IgD-negative memory B cell (primary cell): ENCODE results near the gene TBX1. TPM values are rescaled to one million over a fixed set of nuclear protein-coding genes. Genes with fewer than 3 reads are reported as not detected.

ENCODE experiments used
- H3K27ac Mint-ChIP-seq, 3 donors: one replicate each; pipeline ENCODE4 v1.8.0; 2020 to 2022; ENCODE audit warnings: mild to moderate bottlenecking in 3 of 3, mixed read lengths in 3 of 3, moderate library complexity in 1 of 3
- H3K27me3 Mint-ChIP-seq: one replicate; pipeline ENCODE4 v1.8.0; 2021; ENCODE audit warnings: mixed read lengths
- H3K36me3 Mint-ChIP-seq: one replicate; pipeline ENCODE4 v1.8.0; 2020; ENCODE audit warnings: mild to moderate bottlenecking, mixed read lengths
- H3K4me1 Mint-ChIP-seq, 3 donors: one replicate each; pipeline ENCODE4 v1.8.0; 2020 to 2022; ENCODE audit warnings: mixed read lengths in 3 of 3, mild to moderate bottlenecking in 1 of 3
- H3K4me3 Mint-ChIP-seq, 4 donors: one replicate each; pipeline ENCODE4 v1.8.0; 2020 to 2022; ENCODE audit warnings: mild to moderate bottlenecking in 4 of 4, mixed read lengths in 4 of 4, moderate library complexity in 3 of 4
- H3K9me3 Mint-ChIP-seq, 3 donors: one replicate each; pipeline ENCODE4 v1.8.0; 2020 to 2021; ENCODE audit warnings: mixed read lengths in 3 of 3, mild to moderate bottlenecking in 1 of 3
- polyA plus RNA-seq: library from polyadenylated mRNA; unstranded; fragments of 300-500 nt; fragmentation: Illumina TruSeq; gene quantifications from one replicate; pipeline ENCODE4 v1.2.3, GENCODE V29; 2021

Gene TBX1
- polyA plus RNA-seq, 1 donor from 2014 or later, result not detected

GRCh38 chr22:19740586-19740985 lies 20.0 kb upstream of the TBX1 start:
- H3K27me3 Mint-ChIP-seq, result no peaks in the 10 kb centered on the region
- H3K9me3 Mint-ChIP-seq, result no peaks in the 10 kb centered on the region
- H3K27ac Mint-ChIP-seq, result no peak overlapping the region
- H3K36me3 Mint-ChIP-seq, result no peaks in the 10 kb centered on the region
- no peak overlapping the region for H3K4me3 Mint-ChIP-seq
- H3K4me1 Mint-ChIP-seq, result no peaks in the 10 kb centered on the region

GRCh38 chr22:19741053-19741452 lies 19.5 kb upstream of the TBX1 start:
- H3K36me3 Mint-ChIP-seq, result no peaks in the 10 kb centered on the region
- no peaks in the 10 kb centered on the region for H3K9me3 Mint-ChIP-seq
- H3K4me3 Mint-ChIP-seq, result no peak overlapping the region
- H3K27ac Mint-ChIP-seq, result no peak overlapping the region
- H3K27me3 Mint-ChIP-seq, result no peaks in the 10 kb centered on the region
- no peaks in the 10 kb centered on the region for H3K4me1 Mint-ChIP-seq

GRCh38 chr22:19742160-19743066 lies 18.2 kb upstream of the TBX1 start:
- no peaks in the 10 kb centered on the region for H3K36me3 Mint-ChIP-seq
- H3K4me1 Mint-ChIP-seq, result no peaks in the 10 kb centered on the region
- no peaks in the 10 kb centered on the region for H3K9me3 Mint-ChIP-seq
- no peak overlapping the region for H3K27ac Mint-ChIP-seq
- H3K4me3 Mint-ChIP-seq, result no peak overlapping the region
- H3K27me3 Mint-ChIP-seq, result no peaks in the 10 kb centered on the region

GRCh38 chr22:19743081-19743480 lies 17.5 kb upstream of the TBX1 start:
- no peak overlapping the region for H3K4me3 Mint-ChIP-seq
- no peak overlapping the region for H3K27ac Mint-ChIP-seq
- H3K4me1 Mint-ChIP-seq, result no peaks in the 10 kb centered on the region
- no peaks in the 10 kb centered on the region for H3K27me3 Mint-ChIP-seq
- no peaks in the 10 kb centered on the region for H3K36me3 Mint-ChIP-seq
- H3K9me3 Mint-ChIP-seq, result no peaks in the 10 kb centered on the region

GRCh38 chr22:19743651-19744050 lies 16.9 kb upstream of the TBX1 start:
- no peaks in the 10 kb centered on the region for H3K9me3 Mint-ChIP-seq
- no peak overlapping the region for H3K27ac Mint-ChIP-seq
- H3K27me3 Mint-ChIP-seq, result no peaks in the 10 kb centered on the region
- H3K4me3 Mint-ChIP-seq, result no peak overlapping the region
- no peaks in the 10 kb centered on the region for H3K36me3 Mint-ChIP-seq
- H3K4me1 Mint-ChIP-seq, result no peaks in the 10 kb centered on the region

- Mint-ChIP-seq H3K27me3 (peaks cover 3% of the 10 kb centered on the region), H3K4me3 (no peak overlapping the region), H3K9me3 (no peaks in the 10 kb centered on the region), H3K27ac (no peak overlapping the region), H3K4me1 (no peaks in the 10 kb centered on the region), H3K36me3 (no peaks in the 10 kb centered on the region)
These were observed 16.1 kb upstream of the TBX1 start for GRCh38 chr22:19744350-19745006.

GRCh38 chr22:19745155-19746101 lies 15.2 kb upstream of the TBX1 start:
- peaks cover 3% of the 10 kb centered on the region for H3K27me3 Mint-ChIP-seq
- no peaks in the 10 kb centered on the region for H3K36me3 Mint-ChIP-seq
- no peak overlapping the region for H3K27ac Mint-ChIP-seq

GRCh38 chr22:19746726-19747125 lies 13.9 kb upstream of the TBX1 start:
- Mint-ChIP-seq H3K27ac (no peak overlapping the region), H3K9me3 (no peaks in the 10 kb centered on the region), H3K4me1 (no peaks in the 10 kb centered on the region), H3K36me3 (no peaks in the 10 kb centered on the region), H3K27me3 (peaks cover 3% of the 10 kb centered on the region), H3K4me3 (no peak overlapping the region)

More at GRCh38 chr22:19745155-19746101, 15.2 kb upstream of the TBX1 start:
- Mint-ChIP-seq H3K9me3 (no peaks in the 10 kb centered on the region), H3K4me1 (no peaks in the 10 kb centered on the region), H3K4me3 (no peak overlapping the region)

- Mint-ChIP-seq H3K4me3 (no peak overlapping the region), H3K27ac (no peak overlapping the region), H3K9me3 (no peaks in the 10 kb centered on the region), H3K27me3 (peaks cover 4% of the 10 kb centered on the region), H3K4me1 (no peaks in the 10 kb centered on the region), H3K36me3 (no peaks in the 10 kb centered on the region)
These were observed 13.0 kb upstream of the TBX1 start for GRCh38 chr22:19747551-19747950.

- Mint-ChIP-seq H3K4me1 (no peaks in the 10 kb centered on the region), H3K27ac (no peak overlapping the region), H3K4me3 (no peak overlapping the region), H3K9me3 (no peaks in the 10 kb centered on the region), H3K27me3 (peaks cover 9% of the 10 kb centered on the region), H3K36me3 (no peaks in the 10 kb centered on the region)
These were observed 12.4 kb upstream of the TBX1 start for GRCh38 chr22:19748139-19748538.

- H3K9me3 Mint-ChIP-seq, result no peaks in the 10 kb centered on the region
- H3K27ac Mint-ChIP-seq, result no peak overlapping the region
- H3K4me3 Mint-ChIP-seq, result no peak overlapping the region
- H3K36me3 Mint-ChIP-seq, result no peaks in the 10 kb centered on the region
- peaks cover 17% of the 10 kb centered on the region for H3K27me3 Mint-ChIP-seq
- no peaks in the 10 kb centered on the region for H3K4me1 Mint-ChIP-seq
These were observed 11.4 kb upstream of the TBX1 start for GRCh38 chr22:19748991-19749664.

- H3K27ac Mint-ChIP-seq, result no peak overlapping the region
- peaks cover 23% of the 10 kb centered on the region for H3K27me3 Mint-ChIP-seq
- no peaks in the 10 kb centered on the region for H3K9me3 Mint-ChIP-seq
- H3K4me3 Mint-ChIP-seq, result no peak overlapping the region
- H3K36me3 Mint-ChIP-seq, result no peaks in the 10 kb centered on the region
- no peaks in the 10 kb centered on the region for H3K4me1 Mint-ChIP-seq
These were observed 10.7 kb upstream of the TBX1 start for GRCh38 chr22:19749876-19750275.

- H3K36me3 Mint-ChIP-seq, result no peaks in the 10 kb centered on the region
- no peak overlapping the region for H3K27ac Mint-ChIP-seq
- peaks cover 28% of the 10 kb centered on the region for H3K27me3 Mint-ChIP-seq
- H3K4me3 Mint-ChIP-seq, result no peak overlapping the region
- H3K4me1 Mint-ChIP-seq, result peaks cover 0 to 1% (median 1%) of the 10 kb centered on the region in 3 donors
- H3K9me3 Mint-ChIP-seq, result no peaks in the 10 kb centered on the region
These were observed 9.8 kb upstream of the TBX1 start for GRCh38 chr22:19750507-19751490.
